Activated T-cell treated with anti-CD3 and anti-CD28 coated beads, Interleukin-2, amount 50 U/mL, for 48 hours (primary cell): ENCODE measurements around the gene AFF1.
A peak's percentile ranks its signal among the peaks of the same experiment; 100 is the strongest.

Experiments used
- DNase-seq, 2 experiments: peaks; one replicate each; pipeline ENCODE4 v3.0.0-alpha.2; 2020

Gene AFF1

GRCh38 chr4:86934771-86935565 lies at the start of gene AFF1:
AFF1 (plus strand) TSS chr4:86935011; CDS start chr4:86948534, 13,523 bp downstream.
- peak; percentile 89 to 92 for DNase-seq

GRCh38 chr4:86890790-86891189 lies 44.0 kb upstream of the AFF1 start:
- DNase-seq, result no peak

GRCh38 chr4:86891762-86892635 lies 42.8 kb upstream of the AFF1 start, which contains the start of gene C4orf36:
C4orf36 (minus strand) TSS chr4:86892422; CDS start chr4:86891520, 902 bp downstream.
- DNase-seq, result peak; percentile 58 to 64

GRCh38 chr4:86892636-86892960 lies 42.2 kb upstream of the AFF1 start:
- no peak for DNase-seq

- DNase-seq, result no peak
Observed at GRCh38 chr4:86893136-86893535, 41.7 kb upstream of the AFF1 start.

GRCh38 chr4:86894455-86894854 lies 40.4 kb upstream of the AFF1 start:
- no peak for DNase-seq

- DNase-seq, result no peak
Observed at GRCh38 chr4:86895692-86896488, 38.9 kb upstream of the AFF1 start.

- no peak for DNase-seq
Observed at GRCh38 chr4:86896596-86896995, 38.2 kb upstream of the AFF1 start.

- DNase-seq, result no peak
Observed at GRCh38 chr4:86898562-86898961, 36.2 kb upstream of the AFF1 start.

- DNase-seq, result no peak
Observed at GRCh38 chr4:86901864-86902263, 32.9 kb upstream of the AFF1 start.

- DNase-seq, result no peak
Observed at GRCh38 chr4:86908251-86908657, 26.6 kb upstream of the AFF1 start.

- DNase-seq, result no peak
Observed at GRCh38 chr4:86909546-86910295, 25.1 kb upstream of the AFF1 start.

- DNase-seq, result no peak
Observed at GRCh38 chr4:86910369-86910768, 24.4 kb upstream of the AFF1 start.

- DNase-seq, result no peak
Observed at GRCh38 chr4:86910820-86911684, 23.8 kb upstream of the AFF1 start.

- DNase-seq, result no peak
Observed at GRCh38 chr4:86916392-86916791, 18.4 kb upstream of the AFF1 start.

GRCh38 chr4:86917212-86918039 lies 17.4 kb upstream of the AFF1 start:
- DNase-seq, result no peak

- no peak for DNase-seq
Observed at GRCh38 chr4:86918539-86919072, 16.2 kb upstream of the AFF1 start.

- no peak for DNase-seq
Observed at GRCh38 chr4:86919561-86920223, 15.1 kb upstream of the AFF1 start.

GRCh38 chr4:86921608-86922252 lies 13.1 kb upstream of the AFF1 start:
- DNase-seq, result no peak
